GM12878 (cell line): ENCODE results near the gene ABR. TPM values are rescaled to one million over a fixed set of nuclear protein-coding genes. Genes with fewer than 3 reads are reported as not detected.

Source experiments
- ATAC-seq: fragments of 200-7000 bp; cut with Tn5 transposase; 3 replicates; pipeline ENCODE4 v1.9.1; 2020; ENCODE audit warnings: mild to moderate bottlenecking, moderate library complexity
- BruUV-seq: library from RNA; stranded (reverse); fragments of 400-500 nt; replicated peaks from 2 replicates; lab custom pipeline; 2021; lab: Mats Ljungman, UMichigan
- CTCF ChIA-PET: fragments of 300-600 bp; sonication (Branson Sonifier 250); formaldehyde crosslinking; extraction: SDS; loops from one replicate; lab custom pipeline; 2021; ENCODE audit warnings: inconsistent platforms; lab: Yijun Ruan, JAX
- POLR2A ChIA-PET: fragments of 350-600 bp; formaldehyde crosslinking; extraction: SDS; loops from one replicate; lab custom pipeline; 2021; ENCODE audit warnings: inconsistent platforms; lab: Charles Lee
- RAD21 ChIA-PET: fragments of 300-600 bp; sonication (Branson Sonifier 250); formaldehyde crosslinking; loops from one replicate; lab custom pipeline; 2023; ENCODE audit warnings: antibody characterized with exemption; ENCODE audit not compliant: unreplicated experiment; lab: Charles Lee
- SMC1A ChIA-PET: fragments of 300-600 bp; sonication (Branson Sonifier 250); formaldehyde crosslinking; loops from one replicate; lab custom pipeline; 2023; ENCODE audit not compliant: unreplicated experiment, uncharacterized antibody; lab: Charles Lee
- DNase-seq: peaks from one replicate; pipeline ENCODE4 v3.0.0-alpha.2; 2011; ENCODE audit warnings: low read depth, low spot score
- FAIRE-seq: peaks from 3 replicates; lab custom pipeline; 2011; peaks lifted over from hg19 to GRCh38; lab: Jason Lieb, UNC
- H2AFZ ChIP-seq: 2 replicates; pipeline ENCODE4 v1.6.0; 2011; ENCODE audit warnings: low read depth, low read length, control low read depth; ENCODE audit not compliant: control insufficient read depth
- H3K27ac ChIP-seq: 2 replicates; pipeline ENCODE4 v1.5.1; 2011; ENCODE audit warnings: control low read depth; ENCODE audit not compliant: control insufficient read depth, insufficient read depth
- H3K27me3 ChIP-seq, 2 experiments: replicated peaks in 1 of 2; 2 replicates each; pipeline versions ENCODE4 v1.6.0 to v1.6.1; 2011; ENCODE audit warnings: low read length in 1 of 2; ENCODE audit not compliant: control insufficient read depth in 2 of 2, insufficient read depth in 2 of 2
- H3K36me3 ChIP-seq, 2 experiments: 2 replicates each; pipeline ENCODE4 v1.5.1; 2011; ENCODE audit warnings: low read length in 1 of 2; ENCODE audit not compliant: control insufficient read depth in 2 of 2, insufficient read depth in 2 of 2
- H3K4me1 ChIP-seq: 2 replicates; pipeline ENCODE4 v1.6.1; 2011; ENCODE audit warnings: mild to moderate bottlenecking, low read length, moderate library complexity, mixed read lengths; ENCODE audit not compliant: control insufficient read depth, insufficient read depth
- H3K4me2 ChIP-seq: 2 replicates; pipeline ENCODE4 v1.6.0; 2011; ENCODE audit warnings: control low read depth; ENCODE audit not compliant: control insufficient read depth, insufficient read depth
- H3K4me3 ChIP-seq: fragments of 200-600 bp; sonication (generic); 2 replicates; pipeline ENCODE4 v1.5.1; 2016
- H3K79me2 ChIP-seq: 2 replicates; pipeline ENCODE4 v1.6.0; 2011; ENCODE audit warnings: low read length; ENCODE audit not compliant: control insufficient read depth, insufficient read depth
- H3K9ac ChIP-seq: 2 replicates; pipeline ENCODE4 v1.8.0; 2011; ENCODE audit warnings: low read length, control low read depth, mixed read lengths; ENCODE audit not compliant: control insufficient read depth, insufficient read depth
- H3K9me3 ChIP-seq: replicated peaks from 3 replicates; pipeline ENCODE4 v1.5.1; 2011; ENCODE audit warnings: mild to moderate bottlenecking, low read length; ENCODE audit not compliant: control insufficient read depth, insufficient read depth
- H4K20me1 ChIP-seq: 2 replicates; pipeline ENCODE4 v1.6.0; 2011; ENCODE audit not compliant: control insufficient read depth, insufficient read depth
- ETV6 ChIP-seq, 2 experiments: fragments of 450-650 bp in 1 of 2; IDR thresholded peaks in 1 of 2; conservative IDR thresholded peaks in 1 of 2; 2 replicates each; pipeline ENCODE4 v1.6.1; 2014; ENCODE audit warnings: antibody characterized with exemption in 1 of 2, borderline replicate concordance in 1 of 2, low read depth in 1 of 2, mild to moderate bottlenecking in 1 of 2, moderate library complexity in 1 of 2
- GATAD2B ChIP-seq: fragments of 450-650 bp; conservative IDR thresholded peaks from 2 replicates; pipeline ENCODE4 v1.6.1; 2017; ENCODE audit warnings: low read depth, mild to moderate bottlenecking, moderate library complexity
- JUNB ChIP-seq: IDR thresholded peaks from 2 replicates; pipeline ENCODE4 v1.6.1; 2016; ENCODE audit warnings: antibody characterized with exemption, mild to moderate bottlenecking
- KDM1A ChIP-seq: fragments of 200-600 bp; sonication (generic); IDR thresholded peaks from 2 replicates; pipeline ENCODE4 v1.6.1; 2016; ENCODE audit warnings: borderline replicate concordance
- KLF5 ChIP-seq: fragments of 450-650 bp; IDR thresholded peaks from 2 replicates; pipeline ENCODE4 v1.6.1; 2014; ENCODE audit warnings: mild to moderate bottlenecking; ENCODE audit not compliant: partially characterized antibody
- MXI1 ChIP-seq: fragments of 150-350 bp; IDR thresholded peaks from 2 replicates; pipeline ENCODE4 v1.6.1; 2011; ENCODE audit warnings: low read depth, mild to moderate bottlenecking, inconsistent platforms, low read length, improper control_type of control experiment
- NFYB ChIP-seq: IDR thresholded peaks from 2 replicates; pipeline ENCODE4 v1.6.1; 2011; ENCODE audit warnings: low read depth, mild to moderate bottlenecking, low read length, improper control_type of control experiment, moderate library complexity; ENCODE audit not compliant: insufficient read depth
- POLR2AphosphoS2 ChIP-seq: IDR thresholded peaks from 2 replicates; pipeline ENCODE4 v1.6.1; 2011; ENCODE audit warnings: low read depth, mild to moderate bottlenecking, low read length, improper control_type of control experiment, moderate library complexity
- RCOR1 ChIP-seq: conservative IDR thresholded peaks from 2 replicates; pipeline ENCODE4 v1.6.1; 2012; ENCODE audit warnings: low read depth, low read length, improper control_type of control experiment
- RFX5 ChIP-seq: IDR thresholded peaks from 2 replicates; pipeline ENCODE4 v1.6.1; 2011; ENCODE audit warnings: low read depth, low read length, improper control_type of control experiment
- SIX5 ChIP-seq: IDR thresholded peaks from 2 replicates; pipeline ENCODE4 v1.6.1; 2011; ENCODE audit warnings: mild to moderate bottlenecking, low read depth, low read length, moderate library complexity; ENCODE audit not compliant: severe bottlenecking
- TCF3 ChIP-seq: IDR thresholded peaks from 2 replicates; pipeline ENCODE4 v1.6.1; 2012; ENCODE audit warnings: low read depth, mild to moderate bottlenecking, low read length, borderline replicate concordance; ENCODE audit not compliant: insufficient read depth
- TCF7 ChIP-seq: IDR thresholded peaks from 2 replicates; pipeline ENCODE4 v1.6.1; 2014; ENCODE audit warnings: antibody characterized with exemption, borderline replicate concordance
- YY1 ChIP-seq: IDR thresholded peaks from 2 replicates; pipeline ENCODE4 v1.6.1; 2011; ENCODE audit warnings: low read depth, mild to moderate bottlenecking, low read length
- WGBS: methylation state at CpG from one replicate; pipeline ENCODE4 v1.1.6; 2016; ENCODE audit warnings: low lambda C conversion rate; ENCODE audit not compliant: insufficient replicate concordance, insufficient coverage; ENCODE audit errors: missing lambda C conversion rate; 5-methylcytosine and 5-hydroxymethylcytosine counted together
- in situ Hi-C: fragments of 300-500 bp; cut with MboI; formaldehyde crosslinking; loops from 9 replicates; pipeline ENCODE4 v1.14.3; 2018; ENCODE audit warnings: mixed read lengths
- intact Hi-C: fragments of 100-400 bp; cut with micrococcal nuclease; formaldehyde crosslinking; loops from one replicate; pipeline ENCODE4 v1.14.2; 2022; ENCODE audit not compliant: unreplicated experiment
- polyA plus RNA-seq, 11 experiments: library from polyadenylated mRNA; depleted of rRNA in 4 of 11; unstranded in 6 of 11; stranded (reverse) in 5 of 11; fragments of >200 nt; fragmentation: Nextera tagmentation in 4 of 11; fragmentation: Illumina TruSeq in 1 of 11; extraction: Ambion mirVana in 4 of 11; extraction: Trizol in 1 of 11; gene quantifications; 1 replicate in 1 of 11; 2 replicates in 10 of 11; pipeline versions ENCODE4 v1.2.1 to v1.2.3, GENCODE V29; 2011 to 2016; ENCODE audit warnings: inconsistent platforms in 2 of 11, missing spikeins in 2 of 11, low read depth in 1 of 11
- total RNA-seq, 4 experiments: library from RNA; depleted of rRNA in 3 of 4; stranded (reverse); fragments of >200 nt in 3 of 4; fragmentation: Illumina TruSeq in 1 of 4; extraction: Trizol in 1 of 4; gene quantifications; 2 replicates each; pipeline versions ENCODE4 v1.2.1 to v1.2.3, GENCODE V29; 2013 to 2021
- TF ChIP-seq, protein P1 (sequence below): IDR thresholded peaks from 2 replicates; pipeline ENCODE4 v1.6.1; 2011; ENCODE audit warnings: low read depth, mild to moderate bottlenecking, low read length, moderate library complexity, borderline replicate concordance; ENCODE audit errors: extremely low read depth
- TF ChIP-seq, protein P2 (sequence below): fragments of 450-650 bp; IDR thresholded peaks from 2 replicates; pipeline ENCODE4 v1.6.1; 2017; ENCODE audit warnings: mild to moderate bottlenecking, low read depth, inconsistent platforms; ENCODE audit not compliant: poor library complexity, severe bottlenecking

Gene ABR
- total and polyA plus RNA-seq, 10 of the 15 experiments (the other 5 are each of a cell fraction or from before 2014, with no cell fraction given), result 1.4 to 112 (median 30.0) TPM

GRCh38 chr17:1162116-1162855, 17.5 kb downstream of the ABR start:
- ChIA-PET CTCF (interaction anchor here (0.9 kb wide), 1 partner anchor 40 kb away, joined by 4 read pairs; no protein-coding TSS in a partner anchor), RAD21 (no interaction called here), SMC1A (no interaction called here), POLR2A (interaction anchor here (0.6 kb wide), 1 partner anchor 38 kb away, joined by 5 read pairs; no protein-coding TSS in a partner anchor)
- Histone ChIP-seq H3K4me2 (no peak overlapping the region), H3K79me2 (peaks cover 11% of the 10 kb centered on the region), H4K20me1 (0 out of 2 replicates have a peak, but pooled peaks cover under 1% of the 10 kb centered on the region), H3K9me3 (no peaks in the 10 kb centered on the region), H3K4me3 (no peak overlapping the region), H2AFZ (no peak overlapping the region), H3K27me3 (no peaks in the 10 kb centered on the region), H3K4me1 (peaks cover 8% of the 10 kb centered on the region), H3K27ac (no peak overlapping the region), H3K9ac (no peak overlapping the region), H3K36me3 (peaks cover 2 to 8% of the 10 kb centered on the region in 2 experiments; a peak in 3 of 4 replicates)
- DNase-seq, result no peak
- intact Hi-C loops (no loop called here), in situ Hi-C loops (no loop called here)
- FAIRE-seq, result no peak
- TF ChIP-seq, protein P1, sequence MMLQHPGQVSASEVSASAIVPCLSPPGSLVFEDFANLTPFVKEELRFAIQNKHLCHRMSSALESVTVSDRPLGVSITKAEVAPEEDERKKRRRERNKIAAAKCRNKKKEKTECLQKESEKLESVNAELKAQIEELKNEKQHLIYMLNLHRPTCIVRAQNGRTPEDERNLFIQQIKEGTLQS, result no peak
- TF ChIP-seq SIX5, result no peak
- TF ChIP-seq RCOR1, result no peak
- TF ChIP-seq, protein P2, sequence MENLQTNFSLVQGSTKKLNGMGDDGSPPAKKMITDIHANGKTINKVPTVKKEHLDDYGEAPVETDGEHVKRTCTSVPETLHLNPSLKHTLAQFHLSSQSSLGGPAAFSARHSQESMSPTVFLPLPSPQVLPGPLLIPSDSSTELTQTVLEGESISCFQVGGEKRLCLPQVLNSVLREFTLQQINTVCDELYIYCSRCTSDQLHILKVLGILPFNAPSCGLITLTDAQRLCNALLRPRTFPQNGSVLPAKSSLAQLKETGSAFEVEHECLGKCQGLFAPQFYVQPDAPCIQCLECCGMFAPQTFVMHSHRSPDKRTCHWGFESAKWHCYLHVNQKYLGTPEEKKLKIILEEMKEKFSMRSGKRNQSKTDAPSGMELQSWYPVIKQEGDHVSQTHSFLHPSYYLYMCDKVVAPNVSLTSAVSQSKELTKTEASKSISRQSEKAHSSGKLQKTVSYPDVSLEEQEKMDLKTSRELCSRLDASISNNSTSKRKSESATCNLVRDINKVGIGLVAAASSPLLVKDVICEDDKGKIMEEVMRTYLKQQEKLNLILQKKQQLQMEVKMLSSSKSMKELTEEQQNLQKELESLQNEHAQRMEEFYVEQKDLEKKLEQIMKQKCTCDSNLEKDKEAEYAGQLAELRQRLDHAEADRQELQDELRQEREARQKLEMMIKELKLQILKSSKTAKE, result no peak
- no peak for TF ChIP-seq KLF5
- no peak for TF ChIP-seq POLR2AphosphoS2
- TF ChIP-seq NFYB, result no peak
- TF ChIP-seq RFX5, result no peak
- no peak for TF ChIP-seq YY1
- TF ChIP-seq TCF3, result no peak
- no peak for TF ChIP-seq JUNB
- TF ChIP-seq TCF7, result no peak
- TF ChIP-seq GATAD2B, result no peak
- TF ChIP-seq ETV6 (conservative IDR thresholded peaks at IDR 0.05 in 1 of 2, IDR thresholded peaks at IDR 0.05 in 1 of 2; ENCODE audit: borderline replicate concordance in 1 of 2, low read depth in 1 of 2), result no peak
- TF ChIP-seq MXI1, result no peak
- TF ChIP-seq KDM1A, result no peak
- BruUV-seq, result no TSS peak
- 89% methylated on average over 16 of the region's 16 CpGs for WGBS
- ATAC-seq, result no peak
